ENCODE measurements around the gene LGALS1.

LGALS1 gene

DNA sequence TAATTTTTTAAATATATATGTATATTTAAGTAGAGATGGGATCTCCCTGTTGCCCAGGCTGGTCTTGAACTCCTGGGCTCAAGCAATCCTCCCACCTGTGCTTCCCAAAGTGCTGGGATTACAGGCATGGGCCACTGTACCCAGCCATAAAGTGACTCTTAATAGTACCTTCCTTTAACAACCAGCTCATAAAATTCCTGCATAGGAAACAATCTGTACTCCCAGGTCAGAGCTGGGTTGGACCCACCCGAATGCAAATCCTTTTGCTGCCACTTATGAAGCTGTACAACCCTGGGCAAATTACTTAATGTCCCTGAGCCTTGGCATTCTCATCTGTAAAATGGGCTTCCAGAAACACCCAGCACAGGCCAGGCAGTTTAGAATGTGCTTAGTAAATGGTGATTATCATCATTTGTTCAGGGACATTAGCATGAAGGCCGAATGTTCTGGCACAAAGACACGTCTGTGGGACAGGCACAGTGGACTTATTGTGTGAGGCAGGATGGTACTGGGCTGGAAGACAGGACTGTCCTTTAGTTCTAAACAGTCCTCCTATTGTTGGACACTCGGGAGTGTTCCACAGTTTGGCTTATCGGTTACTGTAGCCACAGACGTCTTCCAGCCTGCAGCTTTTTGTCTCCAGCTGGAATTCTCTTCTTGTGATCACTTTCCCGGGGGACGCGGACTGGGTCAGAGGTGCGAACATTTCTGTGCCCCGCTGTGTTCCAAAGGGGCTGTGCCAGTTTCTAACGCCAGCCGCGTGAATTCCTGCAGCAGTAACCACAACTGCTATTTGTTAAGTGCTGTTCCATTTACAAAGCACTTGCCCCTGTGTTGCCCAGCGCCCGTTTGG is 11.0 kb upstream of the LGALS1 start:
- no peak for DNase-seq

GRCh38 chr22:37665487-37665886 is 9.9 kb upstream of the LGALS1 start:
- DNase-seq = no peak

DNA sequence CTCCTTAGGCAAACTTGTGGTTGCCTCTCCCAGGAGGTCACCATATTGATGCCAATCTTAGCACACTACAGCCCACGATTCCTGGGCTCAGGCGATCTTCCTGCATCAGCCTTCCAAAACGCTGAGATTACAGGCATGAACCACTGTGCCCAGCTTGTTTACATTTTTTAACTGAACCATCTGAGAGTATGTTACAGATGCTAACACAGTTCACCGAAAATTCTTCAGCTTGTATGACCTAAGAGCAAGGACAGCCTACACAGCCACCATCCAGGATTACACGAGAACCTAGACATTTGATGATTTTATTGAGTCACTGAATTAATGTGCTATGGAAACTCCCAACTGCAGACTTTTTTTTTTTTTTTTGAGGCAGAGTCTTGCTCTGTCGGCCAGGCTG is 5.8 kb upstream of the LGALS1 start:
- DNase-seq = no peak

DNA sequence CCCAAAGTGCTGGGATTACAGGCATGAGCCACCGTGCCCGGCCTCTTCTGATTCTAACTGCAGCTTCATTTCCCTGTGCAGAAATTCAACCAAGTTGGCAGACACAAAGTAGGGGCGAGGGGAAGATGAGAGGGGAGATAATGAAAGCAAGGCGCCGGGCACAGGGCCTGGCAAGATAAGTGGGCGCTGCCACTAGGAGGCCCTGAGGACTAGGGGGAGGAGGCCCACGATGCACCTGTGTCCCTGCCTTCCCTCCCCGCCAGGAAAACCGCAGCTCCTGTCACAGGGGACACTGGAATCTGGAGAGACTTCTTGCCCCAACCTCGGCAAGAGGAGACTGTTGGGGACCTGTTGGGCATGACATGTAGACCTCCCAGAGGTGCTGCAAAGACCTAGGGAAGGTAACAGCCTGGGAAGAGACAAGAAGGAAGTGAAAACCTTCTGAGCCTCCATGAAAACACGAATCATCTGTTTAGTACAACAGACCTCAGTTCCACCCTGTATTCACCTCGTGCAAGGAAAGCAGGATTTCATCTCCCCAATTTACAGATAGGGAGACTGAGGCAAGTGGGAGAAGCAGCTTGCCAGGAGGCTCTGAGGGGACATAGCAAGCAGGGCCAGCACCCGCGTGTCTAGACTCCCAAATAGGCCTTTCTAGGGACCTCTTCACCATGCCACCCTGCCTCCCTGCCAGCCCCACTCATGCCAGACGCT is 3.1 kb upstream of the LGALS1 start:
- peak; percentile 39 for DNase-seq

DNA sequence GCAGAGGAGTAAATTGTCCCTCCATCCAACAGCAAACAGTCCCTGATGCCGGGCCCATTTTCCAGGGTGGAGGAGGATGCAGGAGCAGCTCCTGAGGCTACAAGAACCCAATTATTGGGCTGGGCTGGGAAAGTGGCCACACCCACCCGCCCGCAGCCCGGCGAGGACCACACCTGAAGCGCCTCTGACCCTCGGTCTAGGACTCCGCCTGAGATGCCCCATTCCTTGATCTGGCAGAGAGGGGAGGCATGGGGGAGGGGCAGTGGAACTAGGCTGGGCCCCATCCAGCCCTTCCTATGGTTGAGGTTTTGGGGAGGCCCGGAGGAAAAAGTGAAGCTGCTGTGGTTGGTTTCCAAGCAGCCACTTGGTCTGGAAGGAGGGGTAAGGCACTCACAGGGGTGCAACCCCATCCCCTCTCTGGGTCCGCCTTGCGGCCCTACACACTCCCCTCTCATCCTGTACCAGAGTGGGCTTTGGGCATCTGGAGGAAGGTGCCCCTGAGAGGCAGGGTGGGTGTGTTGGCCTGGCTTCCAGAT is 2.4 kb upstream of the LGALS1 start:
- DNase-seq = no peak

DNA sequence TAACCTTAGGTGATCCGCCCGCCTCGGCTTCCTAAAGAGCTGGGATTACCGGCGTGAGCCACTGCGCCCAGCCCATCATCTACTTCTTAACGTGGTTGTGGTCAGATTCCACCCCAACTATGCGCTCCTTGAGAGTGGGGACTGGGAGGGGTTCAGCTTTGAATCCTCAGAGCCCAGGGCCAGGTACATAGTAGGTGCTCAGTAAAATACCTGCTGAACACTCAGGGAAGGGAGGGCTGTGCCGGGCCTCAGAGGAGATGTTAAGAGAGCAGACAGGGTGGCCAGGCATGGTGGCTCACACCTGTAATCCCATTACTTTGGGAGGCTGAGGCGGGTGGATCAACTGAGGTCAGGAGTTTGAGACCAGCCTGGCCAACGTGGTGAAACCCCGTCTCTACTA is 1.2 kb upstream of the LGALS1 start:
- no peak for DNase-seq

- DNase-seq = peak; percentile 49
These were observed 697 bp downstream of the LGALS1 start for GRCh38 chr22:37675930-37676735.

- DNase-seq = peak; percentile 96
These were observed 1.5 kb downstream of the LGALS1 start for GRCh38 chr22:37676736-37677492.

- no peak for DNase-seq
These were observed 2.1 kb downstream of the LGALS1 start for GRCh38 chr22:37677493-37677974.

DNA sequence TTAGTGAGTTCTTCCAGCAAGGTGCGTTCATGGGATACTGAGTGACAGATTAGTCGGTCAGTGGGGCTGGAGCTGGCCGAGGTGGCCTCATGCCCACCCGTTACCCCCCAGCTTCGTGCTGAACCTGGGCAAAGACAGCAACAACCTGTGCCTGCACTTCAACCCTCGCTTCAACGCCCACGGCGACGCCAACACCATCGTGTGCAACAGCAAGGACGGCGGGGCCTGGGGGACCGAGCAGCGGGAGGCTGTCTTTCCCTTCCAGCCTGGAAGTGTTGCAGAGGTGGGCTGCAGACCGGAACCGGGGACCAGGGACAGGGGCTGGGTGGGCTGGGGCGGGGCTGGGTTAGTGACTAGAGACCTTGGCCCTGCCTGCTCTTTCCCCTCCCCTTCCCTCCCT is 2.9 kb downstream of the LGALS1 start:
- DNase-seq = no peak

DNA sequence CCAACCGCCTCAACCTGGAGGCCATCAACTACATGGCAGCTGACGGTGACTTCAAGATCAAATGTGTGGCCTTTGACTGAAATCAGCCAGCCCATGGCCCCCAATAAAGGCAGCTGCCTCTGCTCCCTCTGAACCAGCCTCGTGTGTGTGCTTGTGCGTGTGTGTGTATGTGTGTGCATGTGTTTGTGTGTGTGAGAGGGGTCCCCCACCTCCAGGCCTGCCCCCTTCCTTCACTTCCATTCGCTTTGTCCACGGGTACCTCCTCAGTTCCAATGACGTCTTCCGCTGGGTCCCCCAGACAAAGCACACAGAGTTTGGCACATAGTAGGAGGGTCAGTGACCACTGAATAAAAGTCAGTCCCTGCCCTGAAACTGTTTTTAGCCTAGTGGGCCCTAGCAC is 4.2 kb downstream of the LGALS1 start:
- no peak for DNase-seq

DNA sequence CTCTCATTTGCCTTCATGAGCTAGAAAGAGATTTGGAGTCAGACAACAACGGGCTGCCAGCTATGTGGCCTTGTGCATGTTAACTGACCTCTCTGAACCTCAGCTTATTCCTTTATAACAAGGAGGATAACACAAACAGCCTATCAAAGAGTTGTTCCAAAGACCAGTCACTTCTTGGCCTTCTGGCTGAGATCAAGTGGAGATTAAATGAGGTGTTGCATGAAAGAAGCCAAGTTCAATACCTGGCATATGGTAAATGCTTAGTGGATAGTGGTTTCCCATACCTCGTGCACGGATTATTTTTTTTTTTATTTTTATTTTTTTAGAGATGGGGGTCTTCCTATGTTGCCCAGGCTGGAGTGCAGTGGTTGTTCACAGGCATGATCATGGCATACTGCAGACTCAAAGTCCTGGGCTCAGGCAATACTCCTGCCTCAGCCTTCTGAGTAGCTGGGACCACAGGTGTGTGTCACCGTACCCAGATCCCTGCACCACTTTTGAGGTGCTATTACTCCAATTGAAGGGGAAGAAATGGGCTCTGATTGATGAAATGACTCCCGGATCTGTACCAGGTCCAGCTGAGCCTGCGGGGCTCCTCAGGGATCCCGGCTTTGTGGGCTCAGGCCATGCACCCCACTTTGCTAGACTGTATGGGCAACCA is 4.9 kb downstream of the LGALS1 start:
- DNase-seq = no peak

DNA sequence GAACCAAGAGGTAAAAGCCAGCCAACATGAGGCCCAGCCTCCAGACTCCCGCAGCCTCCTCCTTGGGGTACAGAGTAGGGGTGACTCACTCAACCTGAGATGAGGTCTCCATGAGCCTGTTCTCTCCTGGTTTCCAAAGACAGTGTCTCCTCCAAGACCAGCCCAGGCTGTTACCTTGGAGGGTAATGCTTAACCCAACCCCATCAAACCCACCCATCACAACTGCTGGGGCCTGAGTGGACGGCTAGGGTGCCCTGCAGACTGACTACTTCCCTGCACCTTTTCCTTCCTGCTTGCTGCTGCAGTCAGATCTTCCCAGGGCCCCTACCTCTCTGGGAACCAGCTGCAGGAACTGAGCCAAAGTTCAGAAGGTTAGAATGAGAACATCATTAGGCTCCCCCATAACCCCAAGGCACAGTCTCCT is 5.6 kb downstream of the LGALS1 start:
- DNase-seq = no peak

- peak; percentile 75 for DNase-seq
These were observed 6.2 kb downstream of the LGALS1 start for GRCh38 chr22:37681556-37682049.

GRCh38 chr22:37684803-37685615 is 9.6 kb downstream of the LGALS1 start:
- DNase-seq = no peak

GRCh38 chr22:37686002-37686982 is 10.9 kb downstream of the LGALS1 start, which contains the start of gene NOL12:
NOL12 (plus strand) TSS chr22:37686343; CDS start chr22:37686393, 50 bp downstream.
- DNase-seq = peak; percentile 83

DNA sequence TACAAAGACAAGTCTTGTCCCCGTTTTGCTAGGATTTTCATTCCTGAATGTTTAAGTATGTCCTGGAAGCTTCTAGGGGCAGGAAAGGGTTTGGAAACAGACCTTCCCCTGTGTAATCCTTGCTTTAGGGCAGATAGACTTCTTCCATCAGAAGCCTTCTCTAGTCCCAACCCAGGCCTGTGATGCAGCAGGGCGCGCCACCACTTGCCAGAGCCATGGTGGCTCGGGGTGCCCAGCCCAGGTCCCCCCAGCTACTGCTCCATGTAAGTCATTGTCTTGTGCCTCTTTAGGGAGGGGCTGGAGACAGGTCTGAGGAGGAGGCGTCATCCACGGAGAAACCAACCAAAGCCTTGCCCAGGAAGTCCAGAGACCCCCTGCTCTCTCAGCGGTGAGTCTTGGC is 15.0 kb downstream of the LGALS1 start:
- no peak for DNase-seq

GRCh38 chr22:37690901-37691504 is 15.6 kb downstream of the LGALS1 start:
- no peak for DNase-seq
